ENCODE data around the gene PRKCE.

GRCh38 chr2:46158661-46159060 is 507.2 kb downstream of the PRKCE start:
- TF ChIP-seq CTCF (IDR thresholded peaks at IDR 0.05), result no peak
- TF ChIP-seq EZH2 (IDR thresholded peaks at IDR 0.05; ENCODE audit: borderline replicate concordance, insufficient read depth, low read depth, low read length, poor library complexity, severe bottlenecking), result no peak
